Measurements from ENCODE around the gene MS4A12.

Gene MS4A12

GRCh38 chr11:60468829-60469228, 23.7 kb upstream of the MS4A12 start:
- no peak overlapping the region for H3K4me3 ChIP-seq (ENCODE audit: low read depth, low read length)
- TF ChIP-seq CTCF (IDR thresholded peaks at IDR 0.05; ENCODE audit: low read depth, low read length) = no peak

GRCh38 chr11:60469723-60470122, 22.9 kb upstream of the MS4A12 start:
- no peak overlapping the region for H3K4me3 ChIP-seq (ENCODE audit: low read depth, low read length)
- TF ChIP-seq CTCF (IDR thresholded peaks at IDR 0.05; ENCODE audit: low read depth, low read length) = no peak

- TF ChIP-seq CTCF (IDR thresholded peaks at IDR 0.05; ENCODE audit: low read depth, low read length) = no peak
- H3K4me3 ChIP-seq (ENCODE audit: low read depth, low read length) = no peak overlapping the region
These were observed 15.5 kb upstream of the MS4A12 start for GRCh38 chr11:60477035-60477445.

- no peak overlapping the region for H3K4me3 ChIP-seq (ENCODE audit: low read depth, low read length)
- no peak for TF ChIP-seq CTCF (IDR thresholded peaks at IDR 0.05; ENCODE audit: low read depth, low read length)
These were observed 10.2 kb upstream of the MS4A12 start for GRCh38 chr11:60482361-60482760.

DNA sequence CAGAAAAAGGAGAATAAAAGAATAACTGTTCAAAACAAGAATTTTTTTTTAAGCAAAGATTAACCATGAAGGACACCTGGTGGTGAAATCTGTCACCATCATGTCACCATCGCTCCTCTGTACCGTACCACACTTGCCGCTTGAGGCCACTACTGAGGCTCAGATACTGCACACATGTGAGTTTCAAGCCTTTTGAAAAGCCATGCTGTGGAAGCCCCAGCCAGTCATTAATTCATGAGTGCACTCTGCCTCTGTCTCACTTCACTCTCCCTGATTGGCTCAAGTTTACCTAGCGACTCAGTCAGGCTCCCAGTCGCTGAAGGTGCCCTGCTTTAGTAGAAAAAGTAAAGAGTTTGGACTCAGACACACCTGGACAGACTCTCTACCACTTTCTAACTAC, 6.6 kb upstream of the MS4A12 start:
- no peak for TF ChIP-seq CTCF (IDR thresholded peaks at IDR 0.05; ENCODE audit: low read depth, low read length)
- H3K4me3 ChIP-seq (ENCODE audit: low read depth, low read length) = no peak overlapping the region

- no peak overlapping the region for H3K4me3 ChIP-seq (ENCODE audit: low read depth, low read length)
- TF ChIP-seq CTCF (IDR thresholded peaks at IDR 0.05; ENCODE audit: low read depth, low read length) = no peak
These were observed 876 bp downstream of the MS4A12 start for GRCh38 chr11:60493454-60493853.

DNA sequence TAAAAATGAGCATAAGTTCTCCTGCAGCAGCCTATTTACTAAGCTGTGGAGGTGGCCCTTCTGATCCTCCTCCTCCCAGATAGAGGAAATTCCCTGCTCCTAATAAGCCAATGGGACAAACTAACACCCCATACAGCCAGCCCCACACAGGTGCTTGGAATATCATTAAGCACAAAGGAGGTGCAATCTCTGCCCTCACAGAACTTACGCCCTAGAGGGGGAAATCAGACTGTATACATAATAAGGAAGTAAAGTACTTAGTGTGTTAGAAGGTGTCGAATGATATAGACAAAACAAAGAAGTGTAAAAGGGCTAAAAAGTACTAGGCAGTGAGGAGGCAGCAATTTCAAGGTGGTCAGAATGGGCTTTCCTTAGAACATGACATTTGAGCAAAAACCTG, 5.8 kb downstream of the MS4A12 start:
- TF ChIP-seq CTCF (IDR thresholded peaks at IDR 0.05; ENCODE audit: low read depth, low read length) = no peak
- H3K4me3 ChIP-seq (ENCODE audit: low read depth, low read length) = no peak overlapping the region

Data from WI38 (cell line).